ENCODE measurements around the gene MBD2. TPM values are rescaled to one million over a fixed set of nuclear protein-coding genes. Genes with fewer than 3 reads are reported as not detected.

Gene MBD2
- total and polyA plus RNA-seq, 11 donors: 15.9 to 74.9 (median 44.6) TPM

GRCh38 chr18:54257015-54257414, 32.5 kb upstream of the MBD2 start:
- Histone ChIP-seq H3K9me3 (no peaks in the 10 kb centered on the region), H3K36me3 (no peaks in the 10 kb centered on the region), H3K4me3 (no peak overlapping the region), H3K4me1 (peaks cover 0 to 47% (median 2%) of the 10 kb centered on the region in 12 donors), H3K27me3 (no peaks in the 10 kb centered on the region), H3K27ac (peak overlapping the region in 4 of 12 donors; percentile 22 to 41 (median 34))
- intact Hi-C loops (cut with DNase I): no loop called here
- ATAC-seq (peak in 1 of 4 donors; percentile 39), DNase-seq (no peak)
- TF ChIP-seq CTCF (IDR thresholded peaks at IDR 0.05) (no peak), POLR2A (IDR thresholded peaks at IDR 0.05) (no peak)
- WGBS, 4 donors: 65 to 74% (median 70%) methylated on average over 2 of the region's 2 CpGs

- intact Hi-C loops (cut with DNase I): no loop called here
Measured at GRCh38 chr18:54255141-54255540, 30.7 kb upstream of the MBD2 start.

GRCh38 chr18:54254265-54254758, 29.8 kb upstream of the MBD2 start:
- ATAC-seq (no peak), DNase-seq (no peak)
- 51 to 62% (median 58%) methylated on average over 10 of the region's 10 CpGs for WGBS, 4 donors
- TF ChIP-seq POLR2A (IDR thresholded peaks at IDR 0.05) (no peak), CTCF (IDR thresholded peaks at IDR 0.05) (no peak)
- Histone ChIP-seq H3K36me3 (no peaks in the 10 kb centered on the region), H3K27me3 (no peaks in the 10 kb centered on the region), H3K27ac (no peak overlapping the region), H3K4me1 (peaks cover 0 to 50% (median 9%) of the 10 kb centered on the region in 12 donors), H3K4me3 (no peak overlapping the region), H3K9me3 (no peaks in the 10 kb centered on the region)
- intact Hi-C loops (cut with DNase I): no loop called here

More at GRCh38 chr18:54255141-54255540, 30.7 kb upstream of the MBD2 start:
- H3K36me3 ChIP-seq: no peaks in the 10 kb centered on the region
- H3K9me3 ChIP-seq: no peaks in the 10 kb centered on the region
- TF ChIP-seq CTCF (IDR thresholded peaks at IDR 0.05) (no peak), POLR2A (IDR thresholded peaks at IDR 0.05) (no peak)
- no peak overlapping the region for H3K4me3 ChIP-seq
- DNase-seq (no peak), ATAC-seq (no peak)
- peaks cover 0 to 47% (median 9%) of the 10 kb centered on the region in 12 donors for H3K4me1 ChIP-seq
- H3K27ac ChIP-seq: no peak overlapping the region
- H3K27me3 ChIP-seq: no peaks in the 10 kb centered on the region
- 31 to 83% (median 79%) methylated on average over 1 of the region's 1 CpG for WGBS, 4 donors

GRCh38 chr18:54251606-54252390, 27.3 kb upstream of the MBD2 start:
- no peaks in the 10 kb centered on the region for H3K27me3 ChIP-seq
- H3K4me3 ChIP-seq: no peak overlapping the region
- peaks cover 0 to 46% (median 9%) of the 10 kb centered on the region in 12 donors for H3K4me1 ChIP-seq
- intact Hi-C loops (cut with DNase I): no loop called here
- DNase-seq: no peak
- WGBS, 4 donors: 39 to 43% (median 40%) methylated on average over 4 of the region's 4 CpGs
- TF ChIP-seq CTCF (IDR thresholded peaks at IDR 0.05): no peak
- TF ChIP-seq POLR2A (IDR thresholded peaks at IDR 0.05): no peak
- no peaks in the 10 kb centered on the region for H3K9me3 ChIP-seq
- H3K36me3 ChIP-seq: no peaks in the 10 kb centered on the region
- no peak for ATAC-seq
- peak overlapping the region in 8 of 12 donors; percentile 3 to 78 (median 18) for H3K27ac ChIP-seq
